HG02623 (cell line): ENCODE measurements around the gene RGS2.

ENCODE experiments used
- ATAC-seq: cut with Tn5 transposase; IDR thresholded peaks from one replicate; pipeline ENCODE4 v1.9.1; 2021; ENCODE audit warnings: moderate library complexity; ENCODE audit not compliant: unreplicated experiment

The RGS2 gene

GRCh38 chr1:192794768-192795035 lies 14.1 kb upstream of the RGS2 start:
- ATAC-seq: no peak

DNA sequence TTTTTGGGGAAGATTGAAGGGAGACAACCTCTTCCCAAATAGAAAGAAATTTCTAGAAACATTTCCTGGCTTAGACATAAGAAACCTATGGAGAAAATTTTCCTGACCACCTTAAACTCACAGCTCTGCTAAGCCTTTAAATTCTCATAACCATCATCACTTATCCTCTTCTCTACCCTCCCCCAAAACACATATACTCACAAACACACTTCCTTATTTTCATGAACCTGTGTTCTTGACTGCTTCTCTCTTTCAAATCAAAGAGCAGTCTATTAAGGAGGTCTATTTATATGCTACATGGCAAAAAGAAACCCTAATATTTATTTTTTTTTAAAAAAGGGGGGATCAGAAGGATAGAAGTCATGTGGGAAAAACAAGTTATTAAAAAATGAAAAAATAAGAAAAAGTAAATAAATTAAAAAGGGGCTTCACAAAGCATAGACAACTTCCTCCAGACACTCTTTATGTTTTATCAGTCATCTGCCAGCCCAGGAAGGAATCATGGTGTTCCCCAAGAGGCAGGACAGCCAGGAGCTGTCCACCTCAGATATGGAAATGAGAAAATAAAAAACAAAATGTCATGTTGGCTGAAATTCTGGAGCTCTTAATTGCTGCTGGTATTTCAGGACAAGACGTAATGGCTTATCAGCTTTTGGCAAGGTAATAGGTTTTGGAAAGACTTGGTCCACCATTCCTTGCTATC lies 12.8 kb upstream of the RGS2 start:
- no peak for ATAC-seq

- no peak for ATAC-seq
Measured at GRCh38 chr1:192797143-192797542, 11.7 kb upstream of the RGS2 start.

DNA sequence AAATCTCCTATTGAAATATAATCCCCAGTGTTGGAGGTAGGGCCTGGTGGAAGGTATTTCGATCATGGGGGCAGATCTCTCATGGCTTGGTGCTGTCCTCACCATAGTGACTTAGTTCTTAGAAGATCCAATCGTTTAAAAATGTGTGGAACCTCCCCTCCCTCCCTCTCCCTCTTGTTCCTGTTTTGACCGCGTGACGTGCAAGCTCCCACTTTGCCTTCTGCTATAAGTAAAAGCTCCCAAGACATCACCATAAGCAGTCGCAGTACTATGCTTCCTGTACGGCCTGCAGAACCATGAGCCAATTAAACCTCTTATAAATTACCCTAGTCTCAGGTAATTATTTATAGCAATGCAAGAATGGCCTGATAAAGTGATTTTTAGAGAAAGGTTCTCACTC lies 10.9 kb upstream of the RGS2 start:
- no peak for ATAC-seq

GRCh38 chr1:192801451-192801850 lies 7.4 kb upstream of the RGS2 start:
- no peak for ATAC-seq

DNA sequence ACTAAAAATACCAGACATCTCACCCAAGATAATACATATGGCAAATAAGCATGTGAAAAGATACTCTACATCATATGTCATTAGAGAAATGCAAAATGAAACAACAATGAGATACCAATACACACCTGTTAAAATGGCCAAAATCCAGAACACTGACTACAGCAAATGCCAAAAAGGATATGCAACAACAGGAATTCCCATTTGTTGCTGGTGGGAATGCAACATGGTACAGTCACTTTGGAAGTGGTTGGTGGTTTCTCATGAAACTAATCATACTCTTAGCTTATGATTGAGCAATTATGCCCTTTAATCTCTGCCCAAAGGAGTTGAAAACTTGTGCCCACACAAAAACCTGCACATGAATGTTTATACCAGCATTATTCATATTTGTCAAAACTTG lies 6.4 kb upstream of the RGS2 start:
- no peak for ATAC-seq

DNA sequence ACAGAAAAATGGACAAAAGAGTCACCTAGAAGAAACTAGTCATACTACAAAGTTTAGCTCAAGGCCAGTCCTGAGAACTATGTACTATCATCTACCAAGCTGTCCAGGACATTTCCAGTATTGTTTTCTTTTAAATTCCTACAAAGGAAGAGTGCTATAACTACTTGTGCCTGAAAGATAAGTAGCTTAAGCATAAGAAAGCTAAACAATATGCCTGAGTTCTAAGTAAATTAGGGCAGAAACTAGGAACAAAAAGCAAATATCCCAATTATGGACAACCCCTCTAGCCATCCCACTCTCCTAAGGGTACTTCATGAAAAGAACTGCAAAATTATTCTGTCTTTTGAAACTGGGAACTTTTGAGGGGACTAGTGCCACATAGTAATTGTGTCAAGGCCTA lies 5.3 kb upstream of the RGS2 start:
- no peak for ATAC-seq

- peak; percentile 20 for ATAC-seq
Measured at GRCh38 chr1:192805832-192806323, 3.0 kb upstream of the RGS2 start.

- ATAC-seq: peak; percentile 34
Measured at GRCh38 chr1:192807211-192808162, 1.4 kb upstream of the RGS2 start.

GRCh38 chr1:192808163-192808517 lies 699 bp upstream of the RGS2 start:
- no peak for ATAC-seq

- ATAC-seq: no peak
Measured at GRCh38 chr1:192809307-192810252, 741 bp downstream of the RGS2 start.

- ATAC-seq: no peak
Measured at GRCh38 chr1:192810253-192810880, 1.5 kb downstream of the RGS2 start.

DNA sequence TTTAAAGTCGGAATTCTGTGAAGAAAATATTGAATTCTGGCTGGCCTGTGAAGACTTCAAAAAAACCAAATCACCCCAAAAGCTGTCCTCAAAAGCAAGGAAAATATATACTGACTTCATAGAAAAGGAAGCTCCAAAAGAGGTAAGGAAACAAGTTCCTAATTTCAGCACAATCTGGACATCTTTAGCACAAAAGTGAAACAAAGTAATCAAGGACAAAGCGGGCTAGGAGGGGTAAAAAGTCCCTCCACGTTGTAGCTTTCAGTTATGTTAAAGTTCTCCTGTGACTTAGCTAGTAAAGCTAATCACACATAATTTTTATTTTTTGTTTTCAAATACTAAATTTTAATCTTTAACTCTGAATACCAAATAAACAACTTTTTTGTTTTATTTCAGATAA lies 2.2 kb downstream of the RGS2 start:
- no peak for ATAC-seq

DNA sequence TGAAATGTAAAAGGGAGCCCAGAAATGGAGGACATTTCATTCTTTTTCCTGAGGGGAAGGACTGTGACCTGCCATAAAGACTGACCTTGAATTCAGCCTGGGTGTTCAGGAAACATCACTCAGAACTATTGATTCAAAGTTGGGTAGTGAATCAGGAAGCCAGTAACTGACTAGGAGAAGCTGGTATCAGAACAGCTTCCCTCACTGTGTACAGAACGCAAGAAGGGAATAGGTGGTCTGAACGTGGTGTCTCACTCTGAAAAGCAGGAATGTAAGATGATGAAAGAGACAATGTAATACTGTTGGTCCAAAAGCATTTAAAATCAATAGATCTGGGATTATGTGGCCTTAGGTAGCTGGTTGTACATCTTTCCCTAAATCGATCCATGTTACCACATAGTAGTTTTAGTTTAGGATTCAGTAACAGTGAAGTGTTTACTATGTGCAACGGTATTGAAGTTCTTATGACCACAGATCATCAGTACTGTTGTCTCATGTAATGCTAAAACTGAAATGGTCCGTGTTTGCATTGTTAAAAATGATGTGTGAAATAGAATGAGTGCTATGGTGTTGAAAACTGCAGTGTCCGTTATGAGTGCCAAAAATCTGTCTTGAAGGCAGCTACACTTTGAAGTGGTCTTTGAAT lies 2.9 kb downstream of the RGS2 start:
- ATAC-seq: no peak

DNA sequence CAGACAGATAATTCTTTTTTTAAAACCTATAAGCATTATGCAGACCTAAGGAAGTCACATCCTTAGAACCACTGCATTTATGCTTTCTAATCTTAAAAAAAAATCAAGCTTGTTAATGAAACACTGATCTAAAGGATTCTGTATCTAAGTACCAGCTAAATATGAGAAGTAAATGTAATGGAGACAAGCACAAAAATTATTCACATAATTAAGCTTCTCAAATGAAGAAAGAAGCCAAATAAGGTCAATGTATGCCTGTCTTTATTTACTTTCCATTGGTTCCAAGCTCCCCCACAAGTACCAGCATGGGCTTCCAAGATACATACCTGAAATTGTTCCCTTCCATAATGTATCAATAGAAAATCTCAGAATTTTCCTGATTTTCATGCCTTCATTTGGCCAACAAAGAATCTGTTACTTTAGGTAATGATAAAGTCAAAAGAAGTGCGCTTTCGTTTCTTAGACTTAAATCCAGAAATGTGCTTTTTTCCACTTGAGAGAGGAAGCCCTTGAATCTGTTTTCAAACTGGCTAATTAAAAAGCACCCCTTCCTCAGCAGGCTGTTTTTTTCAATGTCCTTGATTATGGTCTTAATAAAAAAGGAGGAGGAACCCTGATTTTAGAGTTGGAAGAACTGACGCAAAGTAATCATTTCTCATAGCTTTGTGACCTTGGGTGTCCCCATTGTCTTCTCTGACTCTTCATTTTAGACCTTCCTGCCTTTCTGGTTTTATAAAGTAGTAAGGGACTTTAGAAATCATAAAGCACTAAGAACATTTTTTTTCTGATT lies 3.8 kb downstream of the RGS2 start:
- no peak for ATAC-seq

DNA sequence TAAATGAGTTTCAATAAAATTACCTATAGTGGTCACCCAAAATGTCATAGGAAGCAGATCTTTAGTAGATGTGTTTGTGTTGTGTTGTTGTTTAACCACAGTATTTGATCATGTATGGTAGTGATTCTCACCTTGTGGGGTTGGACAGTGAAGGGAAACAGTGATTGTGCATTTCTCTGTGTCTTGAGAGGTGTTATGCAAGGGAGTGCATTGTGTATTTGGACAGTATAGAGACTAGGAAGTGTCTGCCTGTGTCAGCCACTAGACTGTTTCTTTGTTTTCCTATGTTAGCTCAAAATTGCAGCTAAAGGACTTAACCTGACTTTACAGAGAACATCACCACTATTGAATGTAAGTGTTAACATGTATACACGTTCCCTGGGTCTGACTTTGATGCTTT lies 6.0 kb downstream of the RGS2 start:
- ATAC-seq: no peak

DNA sequence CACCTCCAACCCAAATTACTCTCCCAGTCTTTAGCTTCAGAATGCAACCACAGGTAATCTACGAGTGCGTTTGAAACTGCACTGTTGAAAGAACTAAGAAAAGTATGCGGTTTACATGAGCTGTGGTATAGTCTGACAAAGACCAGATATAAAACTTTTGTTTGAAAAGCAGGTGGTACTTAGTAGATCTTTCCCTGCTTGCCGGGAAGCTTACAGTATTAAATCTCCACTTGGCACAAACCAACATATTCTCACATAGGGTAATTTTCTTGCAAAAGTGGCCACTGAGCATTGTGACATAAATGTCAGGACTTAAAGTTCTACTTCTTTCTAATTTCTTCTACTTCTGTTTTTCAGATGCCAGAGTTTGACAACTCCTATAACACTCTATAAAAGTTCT lies 8.4 kb downstream of the RGS2 start:
- no peak for ATAC-seq

GRCh38 chr1:192821296-192821695 lies 12.5 kb downstream of the RGS2 start:
- ATAC-seq: no peak

GRCh38 chr1:192824511-192824910 lies 15.7 kb downstream of the RGS2 start:
- no peak for ATAC-seq
